Bronchial smooth muscle cell (primary cell): ENCODE results near the gene PLGLB1. TPM values are rescaled to one million over a fixed set of nuclear protein-coding genes. Genes with fewer than 3 reads are reported as not detected.

Experiments used
- total RNA-seq: library from RNA; depleted of rRNA; stranded (reverse); fragments of >200 nt; gene quantifications from 2 replicates; pipeline ENCODE4 v1.2.1, GENCODE V29; 2014

Gene PLGLB1
- total RNA-seq, result 0.32 TPM in 1 of 2 replicates, not detected in the other

GRCh38 chr2:87021744-87022143 is at the start of gene PLGLB1:
TSS of gene PLGLB1 (minus strand) at chr2:87021844. CDS start at chr2:87021783, 61 bp downstream.

Other genes starting within 250 kb of the PLGLB1 start
- gene CD8A, start 230.9 kb downstream of the PLGLB1 start, total RNA-seq, result not detected in 2 replicates
- not detected in 2 replicates for gene CD8B, start 160.0 kb downstream of the PLGLB1 start, total RNA-seq
- gene RGPD1, start 79.7 kb downstream of the PLGLB1 start, total RNA-seq, result 0.16 and 0.17 TPM in 2 replicates